A549 (cell line): ENCODE data around the gene TRIO. TPM values are rescaled to one million over a fixed set of nuclear protein-coding genes. Genes with fewer than 3 reads are reported as not detected.

Source experiments
- ATAC-seq, 2 experiments: fragments of 200-7000 bp in 1 of 2; fragments of >200 bp in 1 of 2; cut with Nextera tagmentation in 1 of 2; cut with Tn5 transposase in 1 of 2; 3 replicates each; pipeline versions ENCODE4 v1.8.0 to v1.9.1; 2018 to 2020; ENCODE audit warnings: mild to moderate bottlenecking in 1 of 2, moderate library complexity in 1 of 2
- CTCF ChIA-PET: fragments of 300-600 bp; sonication (Branson Sonifier 250); formaldehyde crosslinking; extraction: SDS; loops from one replicate; lab custom pipeline; 2021; ENCODE audit warnings: antibody characterized with exemption, inconsistent platforms; lab: Yijun Ruan, JAX
- POLR2A ChIA-PET: fragments of 350-600 bp; formaldehyde crosslinking; extraction: SDS; loops from one replicate; lab custom pipeline; 2021; ENCODE audit warnings: antibody characterized with exemption, inconsistent platforms; lab: Yijun Ruan, JAX
- DNase-seq, 2 experiments: peaks; one replicate each; pipeline versions ENCODE4 v3.0.0 to v3.0.0-alpha.2; 2011 to 2016; ENCODE audit warnings: low read depth in 1 of 2, low spot score in 1 of 2
- FAIRE-seq: peaks from 2 replicates; lab custom pipeline; 2011; peaks lifted over from hg19 to GRCh38; lab: Jason Lieb, UNC
- H3K27ac ChIP-seq, 2 experiments: fragments of >200 bp; sonication (Bioruptor Twin); formaldehyde crosslinking; 3 replicates each; pipeline ENCODE4 v1.5.1; 2016 to 2017
- H3K4me1 ChIP-seq: fragments of >200 bp; sonication (Bioruptor Twin); formaldehyde crosslinking; 3 replicates; pipeline ENCODE4 v1.6.1; 2016
- H3K4me2 ChIP-seq: fragments of >200 bp; sonication (Bioruptor Twin); formaldehyde crosslinking; 3 replicates; pipeline ENCODE4 v1.6.1; 2016
- H3K4me3 ChIP-seq: fragments of >200 bp; sonication (Bioruptor Twin); formaldehyde crosslinking; 3 replicates; pipeline ENCODE4 v1.5.1; 2016
- H3K9me3 ChIP-seq: fragments of >200 bp; sonication (Bioruptor Twin); formaldehyde crosslinking; 3 replicates; pipeline ENCODE4 v1.6.1; 2016
- CBX2 ChIP-seq: fragments of 200-600 bp; sonication (generic); IDR thresholded peaks from 2 replicates; pipeline ENCODE4 v1.6.1; 2016; ENCODE audit warnings: low read depth, mild to moderate bottlenecking, borderline replicate concordance
- CHD2 ChIP-seq: fragments of 150-350 bp; IDR thresholded peaks from 2 replicates; pipeline ENCODE4 v1.6.1; 2014; ENCODE audit warnings: low read length; ENCODE audit not compliant: partially characterized antibody
- FOXS1 ChIP-seq: fragments of 250-450 bp; sonication (Bioruptor Pico); IDR thresholded peaks from 2 replicates; pipeline ENCODE4 v1.5.0; 2020; ENCODE audit warnings: mild to moderate bottlenecking, moderate library complexity
- HDAC2 ChIP-seq: fragments of 200-600 bp; sonication (generic); IDR thresholded peaks from 2 replicates; pipeline ENCODE4 v1.6.1; 2016
- HEYL ChIP-seq: fragments of 250-450 bp; sonication (Bioruptor Pico); IDR thresholded peaks from 2 replicates; pipeline ENCODE4 v1.8.0; 2021; ENCODE audit warnings: mild to moderate bottlenecking, moderate library complexity
- HOXB13 ChIP-seq: fragments of 250-450 bp; sonication (Bioruptor Pico); IDR thresholded peaks from 2 replicates; pipeline ENCODE4 v1.5.0; 2020; ENCODE audit warnings: low read depth, mild to moderate bottlenecking, moderate library complexity
- HOXB5 ChIP-seq: fragments of 250-450 bp; sonication (Bioruptor Pico); IDR thresholded peaks from 2 replicates; pipeline ENCODE4 v1.5.0; 2020; ENCODE audit warnings: mild to moderate bottlenecking, moderate library complexity
- MAFK ChIP-seq: fragments of 450-650 bp; IDR thresholded peaks from 2 replicates; pipeline ENCODE4 v1.6.1; 2014; ENCODE audit not compliant: partially characterized antibody
- NPAS2 ChIP-seq: fragments of 250-450 bp; sonication (Bioruptor Pico); IDR thresholded peaks from 2 replicates; pipeline ENCODE4 v1.8.0; 2022; ENCODE audit warnings: mild to moderate bottlenecking, moderate library complexity, borderline replicate concordance
- PHF8 ChIP-seq: fragments of 200-600 bp; sonication (generic); IDR thresholded peaks from 2 replicates; pipeline ENCODE4 v1.6.1; 2016; ENCODE audit warnings: low read depth, mild to moderate bottlenecking, antibody characterized with exemption, moderate library complexity, borderline replicate concordance
- RFX5 ChIP-seq: fragments of 450-650 bp; IDR thresholded peaks from 2 replicates; pipeline ENCODE4 v1.7.1; 2014; ENCODE audit warnings: antibody characterized with exemption, mild to moderate bottlenecking, moderate library complexity
- TP53 ChIP-seq: fragments of 250-450 bp; sonication (Bioruptor Pico); IDR thresholded peaks from 2 replicates; pipeline ENCODE4 v1.5.0; 2021; ENCODE audit warnings: mild to moderate bottlenecking, moderate library complexity
- ZC3H11A ChIP-seq: fragments of 450-650 bp; IDR thresholded peaks from 2 replicates; pipeline ENCODE4 v1.6.1; 2014; ENCODE audit warnings: antibody characterized with exemption, mild to moderate bottlenecking
- ZNF302 ChIP-seq: fragments of 250-450 bp; sonication (Bioruptor Pico); IDR thresholded peaks from 2 replicates; pipeline ENCODE4 v1.9.0; 2021; ENCODE audit warnings: inconsistent platforms, mild to moderate bottlenecking, moderate library complexity
- ZSCAN20 ChIP-seq: fragments of 250-450 bp; sonication (Bioruptor Pico); IDR thresholded peaks from 2 replicates; pipeline ENCODE4 v1.8.0; 2022; ENCODE audit warnings: mild to moderate bottlenecking, moderate library complexity
- WGBS: methylation state at CpG from one replicate; pipeline ENCODE4 v1.1.6; 2017; ENCODE audit errors: missing lambda C conversion rate; 5-methylcytosine and 5-hydroxymethylcytosine counted together
- polyA plus RNA-seq, 4 experiments: library from polyadenylated mRNA; depleted of rRNA in 3 of 4; stranded (reverse); fragments of >200 nt; fragmentation: RNase III in 1 of 4; extraction: RNeasy Plus Mini Kit Qiagen cat#74134 plus additional on column Dnase treatment in 1 of 4; gene quantifications; 2 replicates in 3 of 4; 3 replicates in 1 of 4; pipeline ENCODE4 v1.2.3, GENCODE V29; 2011 to 2017
- TF ChIP-seq, protein P1 (sequence below): fragments of 250-450 bp; sonication (Bioruptor Pico); IDR thresholded peaks from 2 replicates; pipeline ENCODE4 v1.5.0; 2020; ENCODE audit warnings: low read depth, mild to moderate bottlenecking, moderate library complexity
- TF ChIP-seq, protein P2 (sequence below): IDR thresholded peaks from 2 replicates; pipeline ENCODE4 v1.6.1; 2012; ENCODE audit warnings: low read depth, borderline replicate concordance
- TF ChIP-seq, protein P3 (sequence below): fragments of >200 bp; sonication (Bioruptor Twin); formaldehyde crosslinking; IDR thresholded peaks from 3 replicates; pipeline ENCODE4 v1.5.1; 2016
- TF ChIP-seq, protein P4 (sequence below): IDR thresholded peaks from 2 replicates; pipeline ENCODE4 v1.6.1; 2012

TRIO gene
- polyA plus RNA-seq, 2 of the 4 experiments (the other 2 are of a cell fraction): 47.5 to 79.0 TPM

DNA sequence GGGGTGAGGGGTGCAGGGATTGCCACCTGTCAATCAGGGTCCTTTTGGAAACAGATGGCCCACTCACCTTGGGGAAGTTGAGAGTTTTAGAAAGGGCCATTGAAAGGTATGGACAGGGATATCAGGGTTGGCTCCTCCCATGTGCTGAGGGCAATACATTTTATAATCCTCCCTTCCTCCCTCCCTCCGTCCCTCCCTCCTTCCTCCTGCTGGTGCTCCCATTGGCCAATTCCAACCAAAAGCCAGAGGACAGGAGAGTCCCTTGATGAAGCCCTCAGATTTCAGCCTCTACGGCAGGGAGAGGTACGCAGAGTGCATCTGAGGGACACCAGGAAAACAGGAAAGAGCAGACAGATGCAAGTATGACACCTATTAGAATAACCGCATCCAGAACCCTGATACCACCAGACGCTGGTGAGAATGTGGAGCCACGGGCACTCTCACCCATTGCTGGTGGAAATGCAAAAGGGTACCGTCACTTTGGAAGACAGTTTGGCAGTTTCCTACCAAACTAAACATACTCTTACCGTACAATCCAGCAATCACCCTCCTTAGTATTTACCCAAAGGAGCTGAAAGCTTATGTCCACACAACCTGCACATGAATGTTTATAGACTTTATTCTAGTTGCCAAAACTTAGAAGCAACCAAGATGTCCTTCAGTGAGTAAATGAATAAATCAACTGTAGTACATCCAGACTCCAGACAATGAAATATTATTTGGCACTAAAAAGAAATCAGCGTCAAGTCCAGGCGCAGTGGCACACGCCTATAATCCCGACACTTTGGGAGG, 380.3 kb downstream of the TRIO start:
- CTCF ChIA-PET: no interaction called here
- H3K4me1 ChIP-seq: no peaks in the 10 kb centered on the region
- 65% methylated on average over 12 of the region's 12 CpGs for WGBS
- no peak overlapping the region for H3K27ac ChIP-seq
- FAIRE-seq: no peak
- ATAC-seq: no peak; a peak in 2 of 6 replicates
- TF ChIP-seq TP53 (CRISPR knock-in tag) (no peak), ZNF302 (CRISPR knock-in tag) (no peak), FOXS1 (CRISPR knock-in tag) (no peak), MAFK (no peak), HDAC2 (no peak), HOXB13 (no peak), CBX2 (no peak), HOXB5 (CRISPR knock-in tag) (no peak), PHF8 (no peak)
- TF ChIP-seq, protein P1, sequence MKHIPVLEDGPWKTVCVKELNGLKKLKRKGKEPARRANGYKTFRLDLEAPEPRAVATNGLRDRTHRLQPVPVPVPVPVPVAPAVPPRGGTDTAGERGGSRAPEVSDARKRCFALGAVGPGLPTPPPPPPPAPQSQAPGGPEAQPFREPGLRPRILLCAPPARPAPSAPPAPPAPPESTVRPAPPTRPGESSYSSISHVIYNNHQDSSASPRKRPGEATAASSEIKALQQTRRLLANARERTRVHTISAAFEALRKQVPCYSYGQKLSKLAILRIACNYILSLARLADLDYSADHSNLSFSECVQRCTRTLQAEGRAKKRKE (CRISPR knock-in tag): no peak
- TF ChIP-seq, protein P2, sequence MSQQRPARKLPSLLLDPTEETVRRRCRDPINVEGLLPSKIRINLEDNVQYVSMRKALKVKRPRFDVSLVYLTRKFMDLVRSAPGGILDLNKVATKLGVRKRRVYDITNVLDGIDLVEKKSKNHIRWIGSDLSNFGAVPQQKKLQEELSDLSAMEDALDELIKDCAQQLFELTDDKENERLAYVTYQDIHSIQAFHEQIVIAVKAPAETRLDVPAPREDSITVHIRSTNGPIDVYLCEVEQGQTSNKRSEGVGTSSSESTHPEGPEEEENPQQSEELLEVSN: no peak
- TF ChIP-seq, all 56 proteins: peak for 0
- Histone ChIP-seq H3K9me3 (no peaks in the 10 kb centered on the region), H3K4me2 (no peak overlapping the region), H3K4me3 (no peak overlapping the region)
- no peak for DNase-seq
- POLR2A ChIA-PET: no interaction called here

DNA sequence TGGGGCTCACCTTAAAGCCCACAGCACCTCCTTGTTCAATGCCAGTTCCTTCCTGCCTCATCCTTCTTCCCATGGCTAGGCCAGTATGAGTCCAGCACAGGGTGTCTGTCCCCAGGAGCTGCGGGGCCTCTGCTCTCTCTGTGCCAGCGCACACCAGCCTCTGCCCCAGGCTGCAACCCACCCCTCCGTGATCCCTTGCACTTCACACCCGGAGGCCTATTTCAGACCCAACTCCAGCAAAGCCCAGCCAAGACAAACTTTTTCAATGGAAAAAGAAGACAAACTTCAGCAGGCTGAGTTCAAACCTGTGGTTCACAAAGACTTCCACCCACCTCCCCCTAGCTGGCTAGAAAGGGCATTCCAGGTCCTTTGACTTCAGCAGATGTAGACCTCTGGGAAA, 382.3 kb downstream of the TRIO start:
- H3K4me1 ChIP-seq: no peaks in the 10 kb centered on the region
- FAIRE-seq (no peak), ATAC-seq (no peak), DNase-seq (no peak)
- H3K9me3 ChIP-seq: no peaks in the 10 kb centered on the region
- no peak overlapping the region for H3K27ac ChIP-seq
- POLR2A ChIA-PET: no interaction called here
- TF ChIP-seq ZSCAN20 (CRISPR knock-in tag) (no peak), RFX5 (no peak), PHF8 (no peak), CHD2 (no peak), HEYL (no peak), HDAC2 (no peak), NPAS2 (CRISPR knock-in tag) (no peak), ZC3H11A (no peak), CBX2 (no peak)
- TF ChIP-seq, protein P3, sequence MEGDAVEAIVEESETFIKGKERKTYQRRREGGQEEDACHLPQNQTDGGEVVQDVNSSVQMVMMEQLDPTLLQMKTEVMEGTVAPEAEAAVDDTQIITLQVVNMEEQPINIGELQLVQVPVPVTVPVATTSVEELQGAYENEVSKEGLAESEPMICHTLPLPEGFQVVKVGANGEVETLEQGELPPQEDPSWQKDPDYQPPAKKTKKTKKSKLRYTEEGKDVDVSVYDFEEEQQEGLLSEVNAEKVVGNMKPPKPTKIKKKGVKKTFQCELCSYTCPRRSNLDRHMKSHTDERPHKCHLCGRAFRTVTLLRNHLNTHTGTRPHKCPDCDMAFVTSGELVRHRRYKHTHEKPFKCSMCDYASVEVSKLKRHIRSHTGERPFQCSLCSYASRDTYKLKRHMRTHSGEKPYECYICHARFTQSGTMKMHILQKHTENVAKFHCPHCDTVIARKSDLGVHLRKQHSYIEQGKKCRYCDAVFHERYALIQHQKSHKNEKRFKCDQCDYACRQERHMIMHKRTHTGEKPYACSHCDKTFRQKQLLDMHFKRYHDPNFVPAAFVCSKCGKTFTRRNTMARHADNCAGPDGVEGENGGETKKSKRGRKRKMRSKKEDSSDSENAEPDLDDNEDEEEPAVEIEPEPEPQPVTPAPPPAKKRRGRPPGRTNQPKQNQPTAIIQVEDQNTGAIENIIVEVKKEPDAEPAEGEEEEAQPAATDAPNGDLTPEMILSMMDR: no peak
- TF ChIP-seq, protein P2: no peak
- TF ChIP-seq, protein P4, sequence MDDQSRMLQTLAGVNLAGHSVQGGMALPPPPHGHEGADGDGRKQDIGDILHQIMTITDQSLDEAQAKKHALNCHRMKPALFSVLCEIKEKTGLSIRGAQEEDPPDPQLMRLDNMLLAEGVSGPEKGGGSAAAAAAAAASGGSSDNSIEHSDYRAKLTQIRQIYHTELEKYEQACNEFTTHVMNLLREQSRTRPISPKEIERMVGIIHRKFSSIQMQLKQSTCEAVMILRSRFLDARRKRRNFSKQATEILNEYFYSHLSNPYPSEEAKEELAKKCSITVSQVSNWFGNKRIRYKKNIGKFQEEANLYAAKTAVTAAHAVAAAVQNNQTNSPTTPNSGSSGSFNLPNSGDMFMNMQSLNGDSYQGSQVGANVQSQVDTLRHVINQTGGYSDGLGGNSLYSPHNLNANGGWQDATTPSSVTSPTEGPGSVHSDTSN: no peak
- H3K4me3 ChIP-seq: no peak overlapping the region
- 81% methylated on average over 4 of the region's 4 CpGs for WGBS
- H3K4me2 ChIP-seq: no peak overlapping the region
- CTCF ChIA-PET: interaction anchor here (0.7 to 1.0 kb wide), 2 partner anchors 11 to 120 kb away, joined by 3 to 4 read pairs; no protein-coding TSS in a partner anchor
